ENCODE data around the gene FBXL7. TPM values are rescaled to one million over a fixed set of nuclear protein-coding genes. Genes with fewer than 3 reads are reported as not detected.

The FBXL7 gene
- polyA plus RNA-seq, 1 donor (not counting 4 experiments of a cell fraction or from before 2014, with no cell fraction given), result 0.22 TPM

GRCh38 chr5:15717001-15717400 is 217.0 kb downstream of the FBXL7 start:
- dilution Hi-C loops (cut with MboI; ENCODE audit: extremely low pct_ligation_motif_present, low sequenced_read_pairs), result no loop called here
- DNase-seq (ENCODE audit: low read depth, low spot score), result no peak

GRCh38 chr5:15718421-15719179 is 218.6 kb downstream of the FBXL7 start:
- FAIRE-seq, result no peak
- H3K27ac ChIP-seq (ENCODE audit: control insufficient read depth, insufficient read depth, low read length), result no peak overlapping the region
- no peak overlapping the region for H3K4me3 ChIP-seq (ENCODE audit: control insufficient read depth in 2 of 3, extremely low read depth in 1 of 3, insufficient read depth in 2 of 3, low read depth in 1 of 3, low read length in 3 of 3)
- no peak overlapping the region for H3K9ac ChIP-seq (ENCODE audit: control insufficient read depth, extremely low read depth, insufficient read depth, low read length)
- no peaks in the 10 kb centered on the region for H4K20me1 ChIP-seq (ENCODE audit: control insufficient read depth, extremely low read depth, insufficient read depth, low read length)
- no peaks in the 10 kb centered on the region for H3K9me1 ChIP-seq (ENCODE audit: control insufficient read depth, extremely low read depth, insufficient read depth, low read length)
- TF ChIP-seq EZH2 (IDR thresholded peaks at IDR 0.05; ENCODE audit: low read length) (no peak), CTCF (optimal IDR thresholded peaks at IDR 0.05 in 1 of 3, IDR thresholded peaks at IDR 0.05 in 1 of 3, conservative IDR thresholded peaks at IDR 0.05 in 1 of 3; ENCODE audit: extremely low read depth in 1 of 3, insufficient read depth in 2 of 3, low read length in 3 of 3) (no peak)
- H3K79me2 ChIP-seq (ENCODE audit: control insufficient read depth, insufficient read depth, low read length), result no peaks in the 10 kb centered on the region
- no peaks in the 10 kb centered on the region for H3K27me3 ChIP-seq (ENCODE audit: control insufficient read depth, extremely low read depth, insufficient read depth, low read length)
- H3K4me2 ChIP-seq (ENCODE audit: control insufficient read depth, extremely low read depth, insufficient read depth, low read depth, low read length), result no peak overlapping the region
- H2AFZ ChIP-seq (ENCODE audit: control insufficient read depth, low read length), result no peak overlapping the region
- no peaks in the 10 kb centered on the region for H3K4me1 ChIP-seq (ENCODE audit: control insufficient read depth, extremely low read depth, insufficient read depth, low read length)
- dilution Hi-C loops (cut with MboI; ENCODE audit: extremely low pct_ligation_motif_present, low sequenced_read_pairs), result no loop called here
- no peaks in the 10 kb centered on the region for H3K36me3 ChIP-seq (ENCODE audit: control insufficient read depth in 2 of 2, extremely low read depth in 1 of 2, insufficient read depth in 2 of 2, low read length in 2 of 2)
- H3K9me3 ChIP-seq (ENCODE audit: control insufficient read depth, low read depth, low read length), result no peaks in the 10 kb centered on the region
- DNase-seq (ENCODE audit: low read depth, low spot score), result no peak

More at GRCh38 chr5:15717001-15717400, 217.0 kb downstream of the FBXL7 start:
- TF ChIP-seq CTCF (optimal IDR thresholded peaks at IDR 0.05 in 1 of 3, IDR thresholded peaks at IDR 0.05 in 1 of 3, conservative IDR thresholded peaks at IDR 0.05 in 1 of 3; ENCODE audit: extremely low read depth in 1 of 3, insufficient read depth in 2 of 3, low read length in 3 of 3) (no peak), EZH2 (IDR thresholded peaks at IDR 0.05; ENCODE audit: low read length) (no peak)
- Histone ChIP-seq H3K9me1 (ENCODE audit: control insufficient read depth, extremely low read depth, insufficient read depth, low read length) (no peaks in the 10 kb centered on the region), H3K79me2 (ENCODE audit: control insufficient read depth, insufficient read depth, low read length) (no peaks in the 10 kb centered on the region), H3K36me3 (ENCODE audit: control insufficient read depth in 2 of 2, extremely low read depth in 1 of 2, insufficient read depth in 2 of 2, low read length in 2 of 2) (no peaks in the 10 kb centered on the region), H3K9me3 (ENCODE audit: control insufficient read depth, low read depth, low read length) (no peaks in the 10 kb centered on the region), H3K4me3 (ENCODE audit: control insufficient read depth in 2 of 3, extremely low read depth in 1 of 3, insufficient read depth in 2 of 3, low read depth in 1 of 3, low read length in 3 of 3) (no peak overlapping the region), H2AFZ (ENCODE audit: control insufficient read depth, low read length) (no peak overlapping the region), H3K4me2 (ENCODE audit: control insufficient read depth, extremely low read depth, insufficient read depth, low read depth, low read length) (no peak overlapping the region), H3K27me3 (ENCODE audit: control insufficient read depth, extremely low read depth, insufficient read depth, low read length) (no peaks in the 10 kb centered on the region), H4K20me1 (ENCODE audit: control insufficient read depth, extremely low read depth, insufficient read depth, low read length) (no peaks in the 10 kb centered on the region), H3K9ac (ENCODE audit: control insufficient read depth, extremely low read depth, insufficient read depth, low read length) (no peak overlapping the region), H3K4me1 (ENCODE audit: control insufficient read depth, extremely low read depth, insufficient read depth, low read length) (no peaks in the 10 kb centered on the region), H3K27ac (ENCODE audit: control insufficient read depth, insufficient read depth, low read length) (no peak overlapping the region)
- no peak for FAIRE-seq
